ENCODE data around the gene CENPM. TPM values are rescaled to one million over a fixed set of nuclear protein-coding genes. Genes with fewer than 3 reads are reported as not detected.

Gene CENPM
- total and polyA plus RNA-seq, 10 of the 15 experiments (the other 5 are each of a cell fraction or from before 2014, with no cell fraction given): 36.7 to 212 (median 74.7) TPM

DNA sequence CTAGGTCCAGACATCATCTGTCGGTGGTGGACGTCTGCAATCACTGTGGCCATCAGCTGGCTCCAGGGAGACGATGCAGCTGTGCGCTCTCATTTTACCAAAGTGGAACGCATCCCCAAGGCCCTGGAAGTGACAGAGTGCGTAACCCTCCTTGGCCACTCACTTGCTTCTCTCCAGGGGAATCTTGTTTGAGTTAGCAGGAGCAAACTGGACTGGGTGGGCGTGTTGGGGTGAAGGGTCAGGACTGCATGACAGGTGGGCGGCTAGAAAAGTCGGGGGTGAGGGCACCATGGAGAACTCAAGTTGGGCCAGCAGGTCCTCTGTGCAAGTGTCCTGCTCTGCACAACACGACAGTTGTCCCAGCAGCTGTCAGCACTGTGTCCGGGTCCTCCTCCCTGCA lies 48.3 kb downstream of the CENPM start:
- intact Hi-C loops (cut with micrococcal nuclease; ENCODE audit: unreplicated experiment) (no loop called here), in situ Hi-C loops (cut with MboI) (no loop called here)
- Histone ChIP-seq H3K4me2 (ENCODE audit: control insufficient read depth, insufficient read depth) (no peak overlapping the region), H3K36me3 (ENCODE audit: control insufficient read depth in 2 of 2, insufficient read depth in 2 of 2, low read length in 1 of 2) (peaks cover 47 to 52% of the 10 kb centered on the region in 2 experiments; a peak in 3 of 4 replicates), H4K20me1 (ENCODE audit: control insufficient read depth, insufficient read depth) (no peaks in the 10 kb centered on the region), H3K4me1 (ENCODE audit: control insufficient read depth, insufficient read depth, low read length) (no peaks in the 10 kb centered on the region), H3K4me3 (no peak overlapping the region), H3K27me3 (replicated peaks in 1 of 2; ENCODE audit: control insufficient read depth in 2 of 2, insufficient read depth in 2 of 2, low read length in 1 of 2) (no peaks in the 10 kb centered on the region), H2AFZ (ENCODE audit: control insufficient read depth, low read depth, low read length) (no peak overlapping the region), H3K9me3 (replicated peaks; ENCODE audit: control insufficient read depth, insufficient read depth, low read length) (no peaks in the 10 kb centered on the region), H3K9ac (ENCODE audit: control insufficient read depth, insufficient read depth, low read length) (no peak overlapping the region), H3K79me2 (ENCODE audit: control insufficient read depth, insufficient read depth, low read length) (no peaks in the 10 kb centered on the region), H3K27ac (ENCODE audit: control insufficient read depth, insufficient read depth) (no peak overlapping the region)
- DNase-seq (ENCODE audit: low read depth, low spot score) (no peak), FAIRE-seq (no peak), ATAC-seq (no peak)
- CTCF ChIA-PET: no interaction called here
- POLR2A ChIA-PET: interaction anchor here (1.4 kb wide), 1 partner anchor 9 kb away, joined by 3 read pairs; no protein-coding TSS in a partner anchor
- TF ChIP-seq POLR2A (IDR thresholded peaks at IDR 0.05; ENCODE audit: low read depth, low read length) (peak; percentile 52; the same call in 1 of the 2 replicates), ZNF622 (IDR thresholded peaks at IDR 0.05) (no peak)
- RAD21 ChIA-PET (ENCODE audit: unreplicated experiment): no interaction called here
- BruUV-seq (replicated peaks): no TSS peak
- SMC1A ChIA-PET (ENCODE audit: uncharacterized antibody, unreplicated experiment): interaction anchor here (1.1 to 1.5 kb wide), 2 partner anchors 23 to 36 kb away, joined by 4 read pairs; no protein-coding TSS in a partner anchor
- WGBS (ENCODE audit: insufficient coverage, insufficient replicate concordance, low lambda C conversion rate, missing lambda C conversion rate): 93% methylated on average over 11 of the region's 11 CpGs

DNA sequence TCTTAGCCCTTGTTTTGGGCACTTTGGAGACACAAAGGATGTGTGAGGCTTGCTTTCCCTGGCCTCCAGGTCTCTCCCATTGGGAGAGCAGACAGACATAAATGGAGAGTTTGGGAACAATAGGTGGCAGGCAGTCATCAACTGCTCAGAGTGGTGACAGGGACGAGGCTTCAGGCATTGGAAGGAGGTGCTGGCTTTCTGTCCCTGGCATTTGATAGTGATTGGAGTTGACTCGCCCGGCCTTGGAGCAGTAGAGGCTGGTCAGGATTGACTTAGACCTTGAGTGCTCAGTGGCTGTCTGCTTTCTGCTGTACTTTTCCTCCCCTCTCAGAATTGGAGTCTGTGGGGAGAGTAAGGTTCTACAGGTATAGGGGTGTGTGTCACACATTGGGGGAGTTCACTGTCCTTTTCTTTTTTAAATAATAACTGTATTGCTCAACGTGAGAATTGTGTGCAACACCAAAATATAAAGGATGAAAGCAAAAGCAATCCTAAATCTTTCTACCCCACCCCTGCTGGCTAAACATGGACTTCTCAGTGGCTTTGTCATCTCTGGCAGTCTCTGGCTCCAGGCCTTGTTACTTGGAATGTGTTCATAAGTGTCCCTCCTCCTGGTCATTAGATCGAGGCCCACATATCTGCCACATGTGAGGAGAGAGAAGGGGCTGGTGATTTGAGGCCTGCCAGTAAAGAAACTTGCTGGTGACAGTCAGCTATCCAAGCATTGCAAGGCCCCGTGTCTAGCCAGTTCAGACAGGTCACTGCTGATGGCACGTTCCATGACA lies 53.2 kb downstream of the CENPM start:
- ChIA-PET RAD21 (ENCODE audit: unreplicated experiment) (no interaction called here), SMC1A (ENCODE audit: uncharacterized antibody, unreplicated experiment) (interaction anchor here (0.9 to 1.1 kb wide), 2 partner anchors 23 to 47 kb away, joined by 3 to 4 read pairs; no protein-coding TSS in a partner anchor), POLR2A (interaction anchor here (0.6 to 1.1 kb wide), 4 partner anchors 29 to 85 kb away, joined by 3 to 6 read pairs (median 3); no protein-coding TSS in a partner anchor), CTCF (no interaction called here)
- Histone ChIP-seq H3K4me1 (ENCODE audit: control insufficient read depth, insufficient read depth, low read length) (peaks cover 3% of the 10 kb centered on the region; the same call in 1 of the 2 replicates), H3K27me3 (replicated peaks in 1 of 2; ENCODE audit: control insufficient read depth in 2 of 2, insufficient read depth in 2 of 2, low read length in 1 of 2) (no peaks in the 10 kb centered on the region), H3K4me3 (no peak overlapping the region), H4K20me1 (ENCODE audit: control insufficient read depth, insufficient read depth) (no peaks in the 10 kb centered on the region; the same call in 1 of the 2 replicates), H3K9me3 (replicated peaks; ENCODE audit: control insufficient read depth, insufficient read depth, low read length) (no peaks in the 10 kb centered on the region), H3K9ac (ENCODE audit: control insufficient read depth, insufficient read depth, low read length) (no peak overlapping the region), H3K27ac (ENCODE audit: control insufficient read depth, insufficient read depth) (no peak overlapping the region), H3K4me2 (ENCODE audit: control insufficient read depth, insufficient read depth) (no peak overlapping the region), H3K79me2 (ENCODE audit: control insufficient read depth, insufficient read depth, low read length) (no peaks in the 10 kb centered on the region; the same call in none of the 2 replicates), H2AFZ (ENCODE audit: control insufficient read depth, low read depth, low read length) (no peak overlapping the region), H3K36me3 (ENCODE audit: control insufficient read depth in 2 of 2, insufficient read depth in 2 of 2, low read length in 1 of 2) (peaks cover 44 to 53% of the 10 kb centered on the region in 2 experiments)
- ATAC-seq (no peak), FAIRE-seq (no peak), DNase-seq (ENCODE audit: low read depth, low spot score) (no peak)
- in situ Hi-C loops (cut with MboI) (no loop called here), intact Hi-C loops (cut with micrococcal nuclease; ENCODE audit: unreplicated experiment) (no loop called here)
- no peak for TF ChIP-seq HCFC1 (IDR thresholded peaks at IDR 0.05; ENCODE audit: low read length)
- 0 out of 2 replicates have a peak, but pooled peaks have one; percentile 2 for TF ChIP-seq POLR2AphosphoS2 (IDR thresholded peaks at IDR 0.05; ENCODE audit: low read depth, low read length)
- TF ChIP-seq SMARCA5 (IDR thresholded peaks at IDR 0.05): no peak
- TF ChIP-seq GABPA (IDR thresholded peaks at IDR 0.05; ENCODE audit: low read depth): no peak
- no peak for TF ChIP-seq ZNF274 (IDR thresholded peaks at IDR 0.05; ENCODE audit: insufficient read depth, insufficient read length)
- WGBS (ENCODE audit: insufficient coverage, insufficient replicate concordance, low lambda C conversion rate, missing lambda C conversion rate): 82% methylated on average over 7 of the region's 7 CpGs
- no TSS peak for BruUV-seq (replicated peaks)

Measured in GM12878 (cell line).